DMS 273 treated with DMSO at 0.1 percent for 48 hours (cell line): Measurements from ENCODE around the gene PPIB.
A peak's percentile ranks its signal among the peaks of the same experiment; 100 is the strongest.

ENCODE experiments used
- DNase-seq: peaks from one replicate; lab custom pipeline; 2025; lab: John Stamatoyannopoulos, UW

Gene PPIB

GRCh38 chr15:64158363-64159134 is 4.3 kb downstream of the PPIB start:
- DNase-seq: no peak

DNA sequence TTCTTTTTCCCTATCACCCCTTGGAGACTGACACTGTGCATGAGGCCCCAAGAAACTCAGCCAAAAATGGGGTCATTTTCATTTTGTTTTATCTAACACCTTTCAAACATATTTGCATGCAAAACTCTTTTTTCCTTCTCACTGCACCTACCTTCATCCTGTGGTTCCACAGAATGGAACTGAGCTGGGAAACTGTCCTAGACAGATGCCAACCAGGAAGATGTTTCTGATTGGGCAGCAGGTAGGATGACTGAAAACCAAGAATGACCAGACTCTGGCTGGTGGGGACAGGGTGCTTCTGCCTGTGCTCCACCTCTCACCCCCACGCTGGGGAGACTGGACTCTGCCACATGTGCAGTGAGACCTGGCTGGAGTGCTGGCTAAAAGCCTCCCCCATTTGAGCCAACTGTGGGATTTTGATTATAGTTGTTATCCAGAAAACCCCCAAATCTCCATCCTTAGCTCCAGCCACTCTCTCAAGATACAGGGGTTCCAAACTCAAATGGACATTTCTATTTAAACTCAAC is 5.2 kb downstream of the PPIB start:
- DNase-seq: no peak

- DNase-seq: no peak
These were observed 6.0 kb downstream of the PPIB start for GRCh38 chr15:64156652-64157331.

GRCh38 chr15:64155802-64156651 is 6.8 kb downstream of the PPIB start:
- DNase-seq: no peak

DNA sequence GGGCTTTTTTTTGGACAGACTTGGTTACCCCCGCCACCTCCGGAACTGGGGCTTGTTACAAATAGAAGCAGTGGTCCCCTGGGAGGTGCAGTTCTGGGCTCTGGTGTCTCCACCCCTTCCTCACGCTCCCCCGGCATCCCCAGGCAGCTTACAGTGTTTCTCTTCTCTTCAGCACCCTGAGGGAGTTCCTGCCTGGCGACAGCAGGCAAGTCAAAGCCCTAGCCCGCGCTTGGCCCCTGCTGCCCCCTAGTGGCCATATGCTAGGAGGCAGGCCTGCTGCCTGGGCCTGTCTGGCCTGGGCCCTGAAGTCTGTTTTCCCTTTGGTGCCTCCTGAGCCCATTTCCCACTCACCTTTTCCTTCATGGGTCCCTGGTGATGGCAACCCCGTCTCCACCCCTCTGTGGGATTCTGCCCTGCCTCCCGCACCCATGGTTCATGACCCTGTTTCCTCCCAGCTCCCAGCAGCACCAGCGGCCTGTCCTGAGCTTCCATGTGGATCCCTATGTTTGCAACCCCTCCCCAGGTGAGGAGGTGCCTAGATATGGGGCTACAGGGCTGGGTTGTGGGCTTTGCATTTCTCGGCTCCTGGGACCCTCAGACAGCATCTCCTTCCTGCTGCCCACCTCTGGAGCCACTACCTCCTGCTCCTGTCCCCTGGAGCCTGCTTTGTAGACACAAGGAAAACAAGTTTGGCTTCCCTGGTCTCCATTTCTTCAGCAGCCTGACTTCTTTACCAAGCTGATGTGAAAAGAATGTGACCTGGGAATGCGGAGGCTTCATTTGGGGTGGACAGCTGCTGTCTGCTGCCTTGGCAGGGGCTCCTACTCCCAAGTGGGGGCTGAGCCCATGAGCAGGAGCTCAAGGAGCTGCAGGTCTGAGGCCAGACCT is 9.1 kb downstream of the PPIB start:
- peak; percentile 58 for DNase-seq

DNA sequence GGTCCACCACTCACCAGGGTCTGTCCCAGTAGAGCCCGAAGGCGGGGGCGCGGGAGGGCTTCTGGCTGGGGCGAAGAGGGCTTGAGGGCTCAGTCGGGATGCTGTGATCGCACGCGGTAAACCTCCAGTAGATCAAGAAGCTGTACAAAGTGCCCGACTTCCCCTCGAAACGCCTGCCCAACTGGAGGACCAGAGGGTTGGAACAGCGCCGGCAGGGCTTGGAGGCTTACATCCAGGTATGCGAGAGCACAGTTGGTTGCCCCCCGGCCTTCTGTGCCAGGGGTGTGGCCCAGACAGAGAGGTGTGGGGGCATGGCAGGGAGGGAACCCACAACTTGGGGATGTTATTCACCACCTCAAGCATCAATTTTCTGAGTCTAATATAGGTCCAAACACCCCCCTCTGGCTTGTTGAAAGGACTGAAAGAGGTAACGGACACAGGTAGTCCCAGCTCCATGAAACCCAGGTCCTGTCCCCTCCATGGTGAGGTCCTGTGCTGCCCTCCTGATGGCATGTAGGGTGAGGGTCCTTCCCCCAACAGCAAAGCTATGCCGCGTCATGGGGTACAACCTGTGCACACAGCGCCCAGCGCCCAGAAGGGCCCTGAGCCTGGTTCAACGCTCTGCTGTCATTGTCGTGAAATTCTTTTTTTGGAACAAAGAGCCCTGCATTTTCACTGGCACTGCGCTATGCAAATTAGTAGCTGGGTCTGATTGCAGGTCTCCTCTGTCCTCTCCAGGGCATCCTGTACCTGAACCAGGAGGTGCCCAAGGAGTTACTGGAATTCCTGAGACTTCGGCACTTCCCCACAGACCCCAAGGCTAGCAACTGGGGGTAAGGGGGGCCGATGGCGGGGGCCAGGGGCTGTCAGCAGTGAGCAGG is 10.1 kb downstream of the PPIB start:
- no peak for DNase-seq

DNA sequence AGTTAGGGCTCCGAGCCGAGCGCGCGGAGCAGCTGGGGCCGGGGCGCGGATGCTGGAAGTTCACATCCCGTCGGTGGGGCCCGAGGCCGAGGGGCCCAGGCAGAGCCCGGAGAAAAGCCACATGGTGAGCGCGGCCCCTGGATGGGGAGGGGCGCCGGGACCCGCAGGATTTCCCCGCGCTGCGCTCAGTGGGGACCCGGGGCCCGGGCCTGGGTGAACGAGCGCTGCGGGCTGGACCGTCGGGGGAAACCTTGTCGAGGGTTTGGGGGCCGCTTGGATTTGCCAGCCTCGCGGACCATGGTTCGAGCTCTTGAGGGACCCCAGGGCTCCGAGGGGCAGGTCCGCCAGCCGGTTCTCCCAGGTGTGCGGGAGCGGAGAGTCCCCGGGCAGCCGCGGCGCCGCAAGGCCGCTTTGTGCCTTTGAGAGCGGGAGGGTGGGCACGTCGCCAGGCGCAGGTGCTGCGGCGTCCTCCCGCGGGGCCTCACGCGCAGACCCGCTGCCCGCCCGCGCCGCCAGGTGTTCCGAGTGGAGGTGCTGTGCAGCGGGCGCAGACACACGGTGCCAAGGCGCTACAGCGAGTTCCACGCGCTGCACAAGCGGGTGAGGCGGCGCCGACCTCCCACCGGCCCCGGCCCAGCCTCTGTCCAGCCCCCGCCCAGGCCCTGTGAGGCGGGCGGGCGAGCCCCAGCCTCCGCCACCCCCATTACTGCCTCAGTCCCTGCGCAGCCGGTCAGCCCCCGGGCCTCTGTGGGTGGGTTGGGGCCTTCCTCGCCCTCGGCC is 10.9 kb downstream of the PPIB start, which contains the start of gene SNX22:
Gene SNX22 (plus strand): TSS at position 5 of the 780 bp plus-strand sequence. CDS start 45 bp downstream, at position 50.
- DNase-seq: no peak

DNA sequence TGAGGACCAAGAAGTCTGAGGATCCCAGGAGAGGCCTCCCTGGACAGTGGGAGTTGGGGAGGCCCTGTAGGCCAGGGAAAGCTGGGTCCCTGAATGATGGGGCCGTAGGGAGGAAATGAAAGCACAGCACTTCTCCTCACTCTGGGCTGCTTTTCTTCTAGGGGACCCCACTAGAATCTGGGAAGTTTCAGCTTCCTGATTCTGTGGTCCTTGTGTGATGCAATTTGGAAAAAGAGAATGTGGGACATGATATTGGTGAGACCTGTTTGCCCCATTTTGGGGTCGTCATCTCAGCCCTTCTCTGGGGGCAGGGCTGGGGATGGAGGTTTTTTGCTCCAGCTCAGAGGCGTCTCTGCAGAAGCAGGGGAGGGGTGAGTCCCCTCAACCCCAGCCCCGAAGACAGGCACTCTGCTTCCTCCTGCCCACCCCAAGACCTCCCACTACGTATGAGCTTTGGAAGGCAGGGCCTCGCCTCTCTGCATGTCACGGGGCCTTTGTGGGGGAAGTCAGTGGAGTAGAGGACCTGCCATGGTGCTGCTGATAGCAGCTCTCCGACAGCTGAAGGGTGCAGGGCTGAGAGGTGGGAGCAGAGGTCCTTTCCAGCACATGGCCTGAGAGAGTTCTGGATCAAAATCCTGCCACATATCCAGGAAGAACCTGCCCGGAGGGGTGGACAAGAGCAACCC is 12.8 kb downstream of the PPIB start:
- DNase-seq: no peak

DNA sequence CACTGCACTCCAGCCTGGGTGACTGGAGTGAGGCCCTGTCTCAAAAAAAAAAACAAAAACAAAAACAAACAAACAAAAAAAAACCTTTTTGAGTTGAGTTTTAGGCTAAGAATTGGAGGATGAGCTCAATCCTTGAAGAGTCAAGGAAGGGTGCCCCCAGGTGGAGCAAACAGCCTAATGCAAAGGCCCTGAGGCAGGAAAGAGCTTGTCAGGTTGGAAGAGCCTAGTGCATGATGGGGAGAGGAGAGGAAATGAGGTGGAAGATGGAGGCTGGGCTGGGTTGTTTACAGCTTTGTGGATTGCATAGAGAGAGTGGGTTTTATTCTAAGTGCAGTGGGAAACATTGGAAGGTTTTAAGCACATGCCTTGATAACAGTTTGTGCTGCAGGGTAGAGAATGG is 13.4 kb downstream of the PPIB start:
- DNase-seq: no peak

DNA sequence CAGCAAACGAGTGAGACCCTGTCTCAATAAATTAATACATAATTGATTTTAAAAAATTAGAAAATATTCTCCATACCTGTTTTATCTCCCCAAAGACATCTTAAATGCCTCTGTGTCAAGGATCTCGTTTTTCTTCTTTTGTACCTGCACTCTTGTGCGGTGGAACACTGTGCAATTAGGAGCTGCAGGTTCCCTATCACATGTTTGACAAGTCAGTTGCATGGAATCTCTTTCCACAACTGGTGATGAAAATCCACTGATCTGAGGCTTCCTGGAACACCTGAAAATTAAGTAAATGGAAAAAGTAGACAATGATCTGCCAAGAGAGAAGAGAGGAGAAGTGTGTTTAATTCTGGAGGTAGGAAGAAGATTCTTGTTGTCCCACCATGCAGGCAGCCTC is 14.2 kb downstream of the PPIB start:
- no peak for DNase-seq

- no peak for DNase-seq
These were observed 14.7 kb downstream of the PPIB start for GRCh38 chr15:64148168-64148567.

DNA sequence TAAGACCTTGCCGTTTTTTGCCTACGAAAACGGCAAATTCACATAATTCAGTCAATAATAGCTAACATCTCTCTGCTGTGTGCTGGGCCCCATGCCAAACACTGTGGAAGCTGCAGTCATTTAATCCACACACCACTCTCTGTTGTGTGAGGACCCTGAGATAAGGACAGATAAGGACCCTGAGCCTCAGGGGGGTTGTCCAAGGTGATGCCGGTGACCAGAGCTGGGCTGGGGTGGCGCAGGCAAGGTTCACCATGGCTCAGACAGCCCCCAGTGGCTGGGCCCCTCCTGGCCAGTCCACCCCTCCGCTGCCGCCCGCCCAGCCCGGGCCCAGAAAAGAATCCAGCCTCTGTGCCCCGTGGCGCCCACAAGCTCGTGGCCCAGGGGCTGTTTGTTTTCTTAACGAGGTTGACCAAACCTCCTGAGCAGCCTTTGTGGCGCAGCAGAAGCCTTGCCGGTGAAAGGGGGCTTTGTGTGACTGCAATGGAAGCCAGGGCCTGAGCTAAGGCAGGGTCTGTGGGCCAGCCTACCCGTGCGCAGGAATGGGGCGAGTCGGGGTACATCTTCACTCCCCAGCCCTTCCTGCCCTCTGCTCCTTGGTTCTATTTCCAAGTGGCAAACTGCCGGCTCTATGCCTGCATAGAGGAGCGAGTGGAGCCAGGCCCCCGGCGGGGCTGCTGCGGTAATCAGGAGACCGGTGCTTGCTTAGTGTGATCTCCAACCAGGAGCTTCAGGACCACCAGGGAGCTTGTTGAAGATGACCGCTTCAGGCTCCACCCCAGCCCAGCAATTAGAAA is 15.7 kb downstream of the PPIB start:
- DNase-seq: no peak

DNA sequence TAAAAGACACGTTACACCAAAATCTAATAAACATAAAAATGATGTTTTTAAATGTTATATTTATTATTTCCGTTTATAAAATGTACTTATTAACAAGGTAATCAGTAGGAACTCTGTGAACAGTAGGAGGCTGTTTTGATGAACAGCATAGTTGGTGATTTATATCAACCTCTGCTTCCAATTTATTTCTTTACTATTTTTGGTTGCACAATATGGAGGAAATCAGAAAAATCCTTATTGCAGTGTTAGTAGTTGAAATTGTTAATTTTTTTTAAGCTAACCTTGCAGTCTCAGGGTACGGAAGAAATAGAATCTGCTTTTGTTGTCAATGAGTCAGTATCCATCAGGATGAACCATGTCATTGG is 16.3 kb downstream of the PPIB start:
- DNase-seq: no peak

GRCh38 chr15:64146041-64146440 is 16.8 kb downstream of the PPIB start:
- no peak for DNase-seq

DNA sequence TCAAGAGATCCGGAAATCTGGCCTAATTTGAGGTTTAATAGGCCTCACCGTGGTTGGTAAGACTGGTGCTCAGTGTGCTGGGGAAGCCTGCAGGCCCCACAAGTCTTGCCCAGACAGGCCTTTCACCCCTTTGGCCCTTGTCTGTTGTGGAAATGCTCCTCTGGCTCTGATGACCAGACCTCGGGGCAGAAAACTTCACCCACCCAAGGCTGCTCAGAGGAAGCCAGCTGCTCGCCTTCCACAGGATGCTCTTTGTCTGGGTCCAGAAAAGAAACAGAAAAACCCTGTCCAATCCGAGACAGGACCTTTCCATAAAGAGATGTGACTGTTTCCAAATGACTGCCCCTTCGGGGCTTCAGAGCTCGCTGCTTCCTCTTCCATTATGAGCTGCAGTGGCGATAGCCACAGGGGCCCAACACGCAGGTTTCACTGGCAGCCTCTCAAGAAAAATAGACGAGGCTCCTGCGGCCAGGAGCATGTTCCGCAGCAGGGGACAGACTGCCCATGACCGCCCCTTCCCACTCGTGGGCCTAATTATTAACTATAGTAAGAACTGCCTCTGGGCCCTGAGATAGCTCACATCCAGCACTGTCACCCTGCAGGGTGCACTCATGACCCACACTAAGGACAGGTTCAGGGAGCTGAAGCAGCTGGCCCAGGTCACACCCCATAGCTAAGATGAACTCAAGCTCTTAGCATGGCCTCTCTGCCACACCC is 18.1 kb downstream of the PPIB start:
- no peak for DNase-seq

- no peak for DNase-seq
These were observed 18.6 kb downstream of the PPIB start for GRCh38 chr15:64144192-64144564.

- no peak for DNase-seq
These were observed 19.5 kb downstream of the PPIB start for GRCh38 chr15:64143276-64143675.
